ENCODE results near the gene THBS2.

GRCh38 chr6:169289619-169290339, 36.1 kb upstream of the THBS2 start:
- TF ChIP-seq, protein P1, sequence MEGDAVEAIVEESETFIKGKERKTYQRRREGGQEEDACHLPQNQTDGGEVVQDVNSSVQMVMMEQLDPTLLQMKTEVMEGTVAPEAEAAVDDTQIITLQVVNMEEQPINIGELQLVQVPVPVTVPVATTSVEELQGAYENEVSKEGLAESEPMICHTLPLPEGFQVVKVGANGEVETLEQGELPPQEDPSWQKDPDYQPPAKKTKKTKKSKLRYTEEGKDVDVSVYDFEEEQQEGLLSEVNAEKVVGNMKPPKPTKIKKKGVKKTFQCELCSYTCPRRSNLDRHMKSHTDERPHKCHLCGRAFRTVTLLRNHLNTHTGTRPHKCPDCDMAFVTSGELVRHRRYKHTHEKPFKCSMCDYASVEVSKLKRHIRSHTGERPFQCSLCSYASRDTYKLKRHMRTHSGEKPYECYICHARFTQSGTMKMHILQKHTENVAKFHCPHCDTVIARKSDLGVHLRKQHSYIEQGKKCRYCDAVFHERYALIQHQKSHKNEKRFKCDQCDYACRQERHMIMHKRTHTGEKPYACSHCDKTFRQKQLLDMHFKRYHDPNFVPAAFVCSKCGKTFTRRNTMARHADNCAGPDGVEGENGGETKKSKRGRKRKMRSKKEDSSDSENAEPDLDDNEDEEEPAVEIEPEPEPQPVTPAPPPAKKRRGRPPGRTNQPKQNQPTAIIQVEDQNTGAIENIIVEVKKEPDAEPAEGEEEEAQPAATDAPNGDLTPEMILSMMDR (IDR thresholded peaks at IDR 0.05) = no peak
- TF ChIP-seq POLR2A (IDR thresholded peaks at IDR 0.05) = no peak
